ENCODE measurements around the gene ESPNL.
A peak's percentile ranks its signal among the peaks of the same experiment; 100 is the strongest.

The ESPNL gene

GRCh38 chr2:238144262-238144661 lies 44.1 kb downstream of the ESPNL start:
- DNase-seq: no peak

- no peak for DNase-seq
Observed at GRCh38 chr2:238145046-238145445, 44.9 kb downstream of the ESPNL start.

- DNase-seq: no peak
Observed at GRCh38 chr2:238145851-238146250, 45.7 kb downstream of the ESPNL start.

GRCh38 chr2:238146884-238147544 lies 46.9 kb downstream of the ESPNL start:
- DNase-seq: no peak

- no peak for DNase-seq
Observed at GRCh38 chr2:238148981-238149380, 48.8 kb downstream of the ESPNL start.

- DNase-seq: no peak
Observed at GRCh38 chr2:238149841-238150572, 49.9 kb downstream of the ESPNL start.

- DNase-seq: no peak
Observed at GRCh38 chr2:238150686-238151085, 50.5 kb downstream of the ESPNL start.

- DNase-seq: no peak
Observed at GRCh38 chr2:238151205-238151604, 51.1 kb downstream of the ESPNL start.

- no peak for DNase-seq
Observed at GRCh38 chr2:238151628-238152235, 51.6 kb downstream of the ESPNL start.

GRCh38 chr2:238152771-238153688 lies 52.9 kb downstream of the ESPNL start:
- DNase-seq: no peak

GRCh38 chr2:238154570-238154969 lies 54.4 kb downstream of the ESPNL start:
- DNase-seq: no peak

- no peak for DNase-seq
Observed at GRCh38 chr2:238155051-238155760, 55.1 kb downstream of the ESPNL start.

GRCh38 chr2:238155761-238156694 lies 55.9 kb downstream of the ESPNL start:
- DNase-seq: no peak

- DNase-seq: no peak
Observed at GRCh38 chr2:238157506-238158017, 57.4 kb downstream of the ESPNL start.

- DNase-seq: no peak
Observed at GRCh38 chr2:238158018-238158508, 57.9 kb downstream of the ESPNL start.

- peak; percentile 48 to 57 for DNase-seq
Observed at GRCh38 chr2:238158509-238159070, 58.5 kb downstream of the ESPNL start, which contains the start of gene ERFE. Gene ERFE, plus strand, starts transcription at chr2:238158970. Its CDS starts 38 bp downstream, at chr2:238159008.

- DNase-seq: no peak
Observed at GRCh38 chr2:238159071-238159539, 59.0 kb downstream of the ESPNL start.

GRCh38 chr2:238159661-238160205 lies 59.6 kb downstream of the ESPNL start:
- DNase-seq: no peak

- no peak for DNase-seq
Observed at GRCh38 chr2:238160206-238161129, 60.3 kb downstream of the ESPNL start.
